GM13977 (cell line): ENCODE results near the gene PINLYP.

ENCODE experiments used
- DNase-seq: peaks from one replicate; pipeline ENCODE4 v3.0.0; 2012; ENCODE audit warnings: low spot score
- CTCF ChIP-seq: IDR thresholded peaks from 2 replicates; pipeline ENCODE4 v1.5.1; 2012; ENCODE audit warnings: mild to moderate bottlenecking, control low read depth; ENCODE audit not compliant: insufficient read depth; ENCODE audit errors: extremely low read depth, missing control alignments
- in situ Hi-C: fragments of 300-500 bp; cut with MboI; formaldehyde crosslinking; loops from one replicate; pipeline ENCODE4 v1.12.0; 2022; ENCODE audit warnings: low sequenced_read_pairs, low pct_unique_long_range_greater_than_20kb, mixed read lengths, inconsistent platforms; ENCODE audit not compliant: unreplicated experiment

The PINLYP gene

GRCh38 chr19:43570174-43570791 lies 5.3 kb upstream of the PINLYP start:
- TF ChIP-seq CTCF, result no peak
- DNase-seq, result no peak
- in situ Hi-C loops, result no loop called here

GRCh38 chr19:43572171-43572588 lies 3.4 kb upstream of the PINLYP start:
- no peak for TF ChIP-seq CTCF
- in situ Hi-C loops, result no loop called here
- DNase-seq, result no peak

GRCh38 chr19:43574424-43575155 lies 1.0 kb upstream of the PINLYP start:
- TF ChIP-seq CTCF, result no peak
- no peak for DNase-seq
- in situ Hi-C loops, result no loop called here

GRCh38 chr19:43575955-43576878 lies 616 bp downstream of the PINLYP start:
- in situ Hi-C loops, result no loop called here
- no peak for TF ChIP-seq CTCF
- no peak for DNase-seq

- TF ChIP-seq CTCF, result no peak
- in situ Hi-C loops, result no loop called here
- DNase-seq, result no peak
These were observed 3.2 kb downstream of the PINLYP start for GRCh38 chr19:43578787-43579186.

- DNase-seq, result no peak
- no peak for TF ChIP-seq CTCF
- in situ Hi-C loops, result no loop called here
These were observed 5.9 kb downstream of the PINLYP start for GRCh38 chr19:43581467-43581866.
